ENCODE results near the gene GPATCH8.
"Not testable (repeated sequence)": the region's sequence is repeated elsewhere in the genome, so short reads cannot be mapped to it uniquely, and the experiment has no call there.

DNA sequence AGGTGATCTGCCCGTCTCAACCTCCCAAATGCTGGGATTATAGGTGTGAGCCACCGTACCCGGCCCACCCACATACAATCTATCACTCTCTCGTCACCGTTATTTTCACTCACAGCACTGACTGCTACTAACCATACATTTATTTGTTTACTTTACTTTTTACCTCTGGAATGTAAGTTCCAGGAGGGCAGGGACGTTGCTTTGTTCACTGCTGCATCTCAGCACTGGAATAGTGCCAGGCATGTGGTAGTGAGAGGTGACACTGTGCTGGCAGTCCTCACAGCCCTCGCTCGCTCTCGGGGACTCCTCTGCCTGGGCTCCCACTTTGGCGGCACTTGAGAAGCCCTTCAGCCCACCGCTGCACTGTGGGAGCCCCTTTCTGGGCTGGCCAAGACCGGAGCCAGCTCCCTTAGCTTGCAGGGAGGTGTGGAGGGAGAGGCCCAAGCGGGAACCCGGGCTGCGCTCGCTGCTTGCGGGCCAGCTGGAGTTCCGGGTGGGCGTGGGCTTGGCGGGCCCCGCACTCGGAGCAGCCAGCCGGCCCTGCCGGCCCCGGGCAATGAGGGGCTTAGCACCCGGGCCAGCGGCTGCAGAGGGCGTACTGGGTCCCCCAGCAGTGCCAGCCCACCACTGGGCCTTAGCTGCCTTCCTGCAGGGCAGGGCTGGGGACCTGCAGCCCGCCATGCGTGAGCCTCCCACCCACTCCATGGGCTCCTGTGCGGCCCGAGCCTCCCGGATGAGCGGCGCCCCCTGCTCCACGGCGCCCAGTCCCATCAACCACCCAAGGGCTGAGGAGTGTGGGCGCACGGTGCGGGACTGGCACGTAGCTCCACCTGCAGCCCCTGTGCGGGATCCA is 134.6 kb downstream of the GPATCH8 start:
- TF ChIP-seq, protein P1, sequence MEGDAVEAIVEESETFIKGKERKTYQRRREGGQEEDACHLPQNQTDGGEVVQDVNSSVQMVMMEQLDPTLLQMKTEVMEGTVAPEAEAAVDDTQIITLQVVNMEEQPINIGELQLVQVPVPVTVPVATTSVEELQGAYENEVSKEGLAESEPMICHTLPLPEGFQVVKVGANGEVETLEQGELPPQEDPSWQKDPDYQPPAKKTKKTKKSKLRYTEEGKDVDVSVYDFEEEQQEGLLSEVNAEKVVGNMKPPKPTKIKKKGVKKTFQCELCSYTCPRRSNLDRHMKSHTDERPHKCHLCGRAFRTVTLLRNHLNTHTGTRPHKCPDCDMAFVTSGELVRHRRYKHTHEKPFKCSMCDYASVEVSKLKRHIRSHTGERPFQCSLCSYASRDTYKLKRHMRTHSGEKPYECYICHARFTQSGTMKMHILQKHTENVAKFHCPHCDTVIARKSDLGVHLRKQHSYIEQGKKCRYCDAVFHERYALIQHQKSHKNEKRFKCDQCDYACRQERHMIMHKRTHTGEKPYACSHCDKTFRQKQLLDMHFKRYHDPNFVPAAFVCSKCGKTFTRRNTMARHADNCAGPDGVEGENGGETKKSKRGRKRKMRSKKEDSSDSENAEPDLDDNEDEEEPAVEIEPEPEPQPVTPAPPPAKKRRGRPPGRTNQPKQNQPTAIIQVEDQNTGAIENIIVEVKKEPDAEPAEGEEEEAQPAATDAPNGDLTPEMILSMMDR (IDR thresholded peaks at IDR 0.05; ENCODE audit: poor library complexity, severe bottlenecking), result not testable (repeated sequence)
- TF ChIP-seq EP300 (conservative IDR thresholded peaks at IDR 0.05; ENCODE audit: poor library complexity, severe bottlenecking); EZH2 (IDR thresholded peaks at IDR 0.05; ENCODE audit: borderline replicate concordance, insufficient read depth, low read length, poor library complexity, severe bottlenecking); POLR2AphosphoS5 (IDR thresholded peaks at IDR 0.05): not testable (repeated sequence)

Data from neural cell (in vitro differentiated cells).